HG03439 (cell line): ENCODE measurements around the gene NUP85.
"Not testable (repeated sequence)": the region's sequence is repeated elsewhere in the genome, so short reads cannot be mapped to it uniquely, and the experiment has no call there.

ENCODE experiments used
- ATAC-seq: cut with Tn5 transposase; IDR thresholded peaks from one replicate; pipeline ENCODE4 v1.9.1; 2021; ENCODE audit warnings: mild to moderate bottlenecking, moderate library complexity; ENCODE audit not compliant: unreplicated experiment

Gene NUP85

GRCh38 chr17:75199886-75200618 is 5.4 kb upstream of the NUP85 start:
- ATAC-seq = no peak

GRCh38 chr17:75205793-75206163 is 299 bp downstream of the NUP85 start:
- ATAC-seq = no peak

GRCh38 chr17:75207050-75207407 is 1.6 kb downstream of the NUP85 start:
- not testable (repeated sequence) for ATAC-seq

GRCh38 chr17:75207760-75208159 is 2.3 kb downstream of the NUP85 start:
- ATAC-seq = no peak

GRCh38 chr17:75208161-75208560 is 2.7 kb downstream of the NUP85 start:
- no peak for ATAC-seq

GRCh38 chr17:75209061-75209460 is 3.6 kb downstream of the NUP85 start:
- ATAC-seq = no peak

- no peak for ATAC-seq
These were observed 12.7 kb downstream of the NUP85 start for GRCh38 chr17:75218131-75218530.

GRCh38 chr17:75219815-75220214 is 14.3 kb downstream of the NUP85 start:
- no peak for ATAC-seq

- no peak for ATAC-seq
These were observed 19.5 kb downstream of the NUP85 start for GRCh38 chr17:75225016-75225415.

- ATAC-seq = no peak
These were observed 22.2 kb downstream of the NUP85 start for GRCh38 chr17:75227729-75228128.

- no peak for ATAC-seq
These were observed 22.8 kb downstream of the NUP85 start for GRCh38 chr17:75228305-75228704.

GRCh38 chr17:75228847-75229246 is 23.4 kb downstream of the NUP85 start:
- no peak for ATAC-seq

- ATAC-seq = no peak
These were observed 25.6 kb downstream of the NUP85 start for GRCh38 chr17:75231071-75231470.

- ATAC-seq = no peak
These were observed 26.4 kb downstream of the NUP85 start for GRCh38 chr17:75231741-75232464.

- ATAC-seq = no peak
These were observed 27.3 kb downstream of the NUP85 start for GRCh38 chr17:75232786-75233185.

- ATAC-seq = no peak
These were observed 31.9 kb downstream of the NUP85 start for GRCh38 chr17:75237100-75238014.

- no peak for ATAC-seq
These were observed 32.6 kb downstream of the NUP85 start for GRCh38 chr17:75238020-75238580.

GRCh38 chr17:75238684-75239191 is 33.3 kb downstream of the NUP85 start:
- ATAC-seq = no peak

GRCh38 chr17:75239214-75239613 is 33.7 kb downstream of the NUP85 start:
- ATAC-seq = no peak

GRCh38 chr17:75239778-75240393 is 34.4 kb downstream of the NUP85 start:
- no peak for ATAC-seq
